OCI-LY7 (cell line): ENCODE results near the gene ABHD13.
"Not testable (repeated sequence)": the region's sequence is repeated elsewhere in the genome, so short reads cannot be mapped to it uniquely, and the experiment has no call there.

Experiments used
- CTCF ChIP-seq: fragments of 200-600 bp; sonication (generic); conservative IDR thresholded peaks from 2 replicates; pipeline ENCODE4 v1.5.1; 2014; ENCODE audit warnings: mild to moderate bottlenecking, antibody characterized with exemption, low read length, moderate library complexity, mixed read lengths
- EZH2phosphoT487 ChIP-seq: fragments of 200-600 bp; sonication (generic); IDR thresholded peaks from 2 replicates; pipeline ENCODE4 v1.6.1; 2018; ENCODE audit warnings: low read depth, borderline replicate concordance, mild to moderate bottlenecking, mixed run types, antibody characterized with exemption, low read length, moderate library complexity, mixed read lengths

DNA sequence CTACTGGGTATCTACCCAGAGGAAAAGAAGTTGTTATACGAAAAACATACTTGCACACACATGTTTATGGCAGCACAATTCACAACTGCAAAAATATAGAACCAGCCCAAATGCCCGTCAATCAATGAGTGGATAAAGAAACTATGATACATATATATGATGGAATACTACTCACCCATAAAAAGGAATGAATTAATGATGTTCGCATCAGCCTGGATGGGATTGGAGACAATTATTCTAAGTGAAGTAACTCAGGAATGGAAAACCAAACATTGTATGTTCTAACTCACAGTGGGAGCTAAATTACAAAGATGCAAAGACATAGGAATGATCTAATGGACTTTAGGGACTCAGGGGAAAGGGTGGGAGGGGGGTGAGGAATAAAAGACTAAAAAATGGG is 49.7 kb downstream of the ABHD13 start:
- TF ChIP-seq CTCF, EZH2phosphoT487: not testable (repeated sequence)
